Effector memory CD4-positive, alpha-beta T cell (primary cell): ENCODE data around the gene MYADM.

ENCODE experiments used
- DNase-seq, 3 donors: peaks; one replicate each; pipeline ENCODE4 v3.0.0-alpha.2; 2020
- H3K27ac ChIP-seq: 2 replicates; pipeline ENCODE4 v1.7.0; 2013; ENCODE audit warnings: mild to moderate bottlenecking, low read length, moderate library complexity; ENCODE audit not compliant: insufficient read depth, poor library complexity, severe bottlenecking
- H3K27me3 ChIP-seq: replicated peaks from 2 replicates; pipeline ENCODE4 v1.7.0; 2013; ENCODE audit warnings: mild to moderate bottlenecking, low read length; ENCODE audit not compliant: insufficient read depth, control insufficient read depth, poor library complexity, severe bottlenecking
- H3K36me3 ChIP-seq: 2 replicates; pipeline ENCODE4 v1.7.0; 2013; ENCODE audit warnings: mild to moderate bottlenecking, low read length, moderate library complexity; ENCODE audit not compliant: control insufficient read depth, insufficient read depth
- H3K4me1 ChIP-seq: 2 replicates; pipeline ENCODE4 v1.7.0; 2013; ENCODE audit warnings: low read length, mild to moderate bottlenecking; ENCODE audit not compliant: control insufficient read depth, insufficient read depth, poor library complexity, severe bottlenecking
- H3K4me3 ChIP-seq: 2 replicates; pipeline ENCODE4 v1.7.0; 2013; ENCODE audit warnings: low read length, low read depth, mild to moderate bottlenecking; ENCODE audit not compliant: insufficient read depth, poor library complexity, severe bottlenecking
- H3K9me3 ChIP-seq: 2 replicates; pipeline ENCODE4 v1.7.0; 2013; ENCODE audit warnings: mild to moderate bottlenecking, low read length, moderate library complexity; ENCODE audit not compliant: control insufficient read depth

The MYADM gene

GRCh38 chr19:53884256-53884655, 16.6 kb downstream of the MYADM start:
- Histone ChIP-seq H3K9me3 (no peaks in the 10 kb centered on the region), H3K27ac (no peak overlapping the region), H3K4me3 (no peak overlapping the region), H3K4me1 (peaks cover 26% of the 10 kb centered on the region), H3K36me3 (no peaks in the 10 kb centered on the region), H3K27me3 (peaks cover 41% of the 10 kb centered on the region)
- DNase-seq = no peak

DNA sequence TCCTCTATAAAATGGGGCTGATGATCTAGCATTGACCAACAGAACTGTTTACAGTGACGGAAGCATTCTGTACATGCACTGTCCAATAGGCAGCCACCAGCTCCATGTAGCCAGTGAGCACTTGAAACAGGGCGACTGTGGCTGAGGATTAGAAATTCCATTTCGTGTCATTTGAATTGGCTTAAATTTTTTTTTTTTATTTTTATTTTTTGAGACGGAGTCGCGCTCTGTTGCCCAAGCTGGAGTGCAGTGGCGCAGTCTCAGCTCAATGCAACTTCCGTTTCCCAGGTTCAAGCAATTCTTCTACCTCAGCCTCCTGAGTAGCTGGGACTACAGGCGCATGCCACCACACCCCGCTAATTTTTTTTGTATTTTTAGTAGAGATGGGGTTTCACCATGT, 17.4 kb downstream of the MYADM start:
- peaks cover 33% of the 10 kb centered on the region for H3K27me3 ChIP-seq
- peaks cover 19% of the 10 kb centered on the region for H3K4me1 ChIP-seq
- H3K27ac ChIP-seq = no peak overlapping the region
- DNase-seq = no peak
- no peak overlapping the region for H3K4me3 ChIP-seq
- H3K36me3 ChIP-seq = no peaks in the 10 kb centered on the region
- no peaks in the 10 kb centered on the region for H3K9me3 ChIP-seq

GRCh38 chr19:53892301-53892980, 24.8 kb downstream of the MYADM start:
- H3K4me1 ChIP-seq = no peaks in the 10 kb centered on the region
- H3K27ac ChIP-seq = no peak overlapping the region
- H3K4me3 ChIP-seq = no peak overlapping the region
- no peaks in the 10 kb centered on the region for H3K9me3 ChIP-seq
- no peaks in the 10 kb centered on the region for H3K36me3 ChIP-seq
- DNase-seq = no peak
- no peaks in the 10 kb centered on the region for H3K27me3 ChIP-seq

GRCh38 chr19:53892981-53893325, 25.3 kb downstream of the MYADM start:
- no peak for DNase-seq
- Histone ChIP-seq H3K27me3 (peaks cover 5% of the 10 kb centered on the region), H3K27ac (no peak overlapping the region), H3K4me3 (no peak overlapping the region), H3K36me3 (no peaks in the 10 kb centered on the region), H3K9me3 (no peaks in the 10 kb centered on the region), H3K4me1 (no peaks in the 10 kb centered on the region)

- Histone ChIP-seq H3K27ac (no peak overlapping the region), H3K36me3 (no peaks in the 10 kb centered on the region), H3K4me1 (no peaks in the 10 kb centered on the region), H3K4me3 (no peak overlapping the region), H3K27me3 (peaks cover 15% of the 10 kb centered on the region), H3K9me3 (no peaks in the 10 kb centered on the region)
- no peak for DNase-seq
Measured at GRCh38 chr19:53894707-53895106, 27.0 kb downstream of the MYADM start.

GRCh38 chr19:53896682-53897081, 29.0 kb downstream of the MYADM start:
- Histone ChIP-seq H3K4me3 (no peak overlapping the region), H3K9me3 (no peaks in the 10 kb centered on the region), H3K27ac (no peak overlapping the region), H3K4me1 (no peaks in the 10 kb centered on the region), H3K27me3 (peaks cover 15% of the 10 kb centered on the region), H3K36me3 (no peaks in the 10 kb centered on the region)
- no peak for DNase-seq

GRCh38 chr19:53897459-53897858, 29.8 kb downstream of the MYADM start:
- Histone ChIP-seq H3K4me3 (no peak overlapping the region), H3K27me3 (peaks cover 15% of the 10 kb centered on the region), H3K36me3 (no peaks in the 10 kb centered on the region), H3K9me3 (no peaks in the 10 kb centered on the region), H3K27ac (no peak overlapping the region), H3K4me1 (no peaks in the 10 kb centered on the region)
- no peak for DNase-seq

GRCh38 chr19:53898166-53898565, 30.5 kb downstream of the MYADM start:
- peaks cover 15% of the 10 kb centered on the region for H3K27me3 ChIP-seq
- H3K9me3 ChIP-seq = no peaks in the 10 kb centered on the region
- no peak for DNase-seq
- H3K4me3 ChIP-seq = no peak overlapping the region
- no peaks in the 10 kb centered on the region for H3K4me1 ChIP-seq
- H3K27ac ChIP-seq = no peak overlapping the region
- no peaks in the 10 kb centered on the region for H3K36me3 ChIP-seq

DNA sequence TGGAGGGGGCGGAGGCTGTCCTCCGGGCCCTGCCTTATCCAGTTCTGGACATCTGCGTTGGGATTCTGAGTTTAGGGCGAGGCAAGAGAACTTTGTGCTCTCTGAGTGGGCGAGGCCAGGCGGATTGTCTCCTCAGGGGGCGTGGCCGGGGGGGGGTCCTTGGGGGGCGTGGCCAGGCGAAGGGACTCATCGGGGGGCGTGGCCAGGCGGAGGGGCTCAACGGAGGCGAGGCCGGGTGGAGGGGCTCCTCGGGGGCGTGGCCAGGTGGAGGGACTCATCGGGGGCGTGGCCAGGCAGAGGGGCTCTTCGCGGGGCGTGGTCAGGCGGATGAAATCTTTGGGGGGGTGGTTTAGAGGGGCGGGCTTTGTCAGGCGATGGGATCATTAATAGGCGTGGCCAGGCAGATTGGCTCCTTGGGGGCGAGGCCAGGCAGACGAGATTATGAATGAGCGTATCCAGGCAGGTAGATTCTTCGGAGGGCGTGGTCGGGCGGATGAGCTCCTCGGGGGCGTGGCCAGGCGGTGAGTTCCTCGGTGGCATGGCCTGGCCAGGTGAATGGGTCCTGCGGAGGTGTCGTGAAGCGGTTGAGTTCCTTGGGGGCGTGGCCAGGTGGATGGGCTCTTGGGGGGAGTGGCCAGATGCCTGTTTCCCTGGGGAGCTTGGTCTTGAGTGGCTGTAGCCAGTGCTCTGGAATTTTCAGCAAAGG, 31.1 kb downstream of the MYADM start:
- Histone ChIP-seq H3K36me3 (no peaks in the 10 kb centered on the region), H3K4me3 (no peak overlapping the region), H3K27me3 (peaks cover 15% of the 10 kb centered on the region), H3K9me3 (no peaks in the 10 kb centered on the region), H3K4me1 (no peaks in the 10 kb centered on the region), H3K27ac (no peak overlapping the region)
- no peak for DNase-seq

DNA sequence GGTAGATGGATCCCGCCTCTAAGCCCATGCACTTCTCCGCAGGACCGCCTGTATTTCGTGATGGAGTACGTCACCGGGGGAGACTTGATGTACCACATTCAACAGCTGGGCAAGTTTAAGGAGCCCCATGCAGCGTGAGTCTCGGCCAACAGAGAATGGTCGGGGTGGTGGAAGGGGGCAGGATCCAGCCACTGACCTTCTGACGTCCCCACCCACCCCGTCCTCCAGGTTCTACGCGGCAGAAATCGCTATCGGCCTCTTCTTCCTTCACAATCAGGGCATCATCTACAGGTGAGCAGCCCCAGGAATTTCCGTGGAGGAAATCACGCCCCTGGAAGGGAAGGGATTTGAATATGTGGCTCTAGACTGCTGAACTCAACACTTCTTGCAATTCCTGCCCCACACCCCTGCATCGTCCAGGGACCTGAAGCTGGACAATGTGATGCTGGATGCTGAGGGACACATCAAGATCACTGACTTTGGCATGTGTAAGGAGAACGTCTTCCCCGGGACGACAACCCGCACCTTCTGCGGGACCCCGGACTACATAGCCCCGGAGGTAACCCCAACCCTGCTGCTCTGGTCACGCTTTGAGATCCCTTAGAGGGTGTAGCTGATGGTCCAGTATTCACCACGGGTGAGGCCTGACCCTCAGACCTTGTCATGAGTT, 32.6 kb downstream of the MYADM start:
- Histone ChIP-seq H3K27me3 (peaks cover 15% of the 10 kb centered on the region), H3K9me3 (no peaks in the 10 kb centered on the region), H3K36me3 (no peaks in the 10 kb centered on the region), H3K4me3 (no peak overlapping the region), H3K27ac (no peak overlapping the region), H3K4me1 (no peaks in the 10 kb centered on the region)
- no peak for DNase-seq
